Thyroid gland (tissue), 4 donors: ENCODE measurements around the gene PAK1.

Experiments
- CTCF ChIP-seq, 6 experiments: fragments of 200-600 bp in 3 of 6; fragments of 450-650 bp in 3 of 6; sonication (generic) in 3 of 6; IDR thresholded peaks; one replicate each; pipeline ENCODE4 v1.5.1; 2016 to 2019; ENCODE audit warnings: antibody characterized with exemption in 6 of 6, mild to moderate bottlenecking in 2 of 6, inconsistent platforms in 1 of 6, moderate library complexity in 1 of 6
- POLR2A ChIP-seq, 2 donors: fragments of 450-650 bp; IDR thresholded peaks; one replicate each; pipeline ENCODE4 v1.6.1; 2017; ENCODE audit warnings: antibody characterized with exemption in 2 of 2, mild to moderate bottlenecking in 2 of 2, moderate library complexity in 1 of 2

- TF ChIP-seq CTCF (IDR thresholded peaks at IDR 0.05) (no peak), POLR2A (IDR thresholded peaks at IDR 0.05) (no peak)
Observed at GRCh38 chr11:77392842-77393241, 81.1 kb downstream of the PAK1 start.
